Tibial nerve (tissue), 4 donors: ENCODE data around the gene CD180.

Experiments used
- EP300 ChIP-seq, 2 donors: sonication (generic); formaldehyde crosslinking; IDR thresholded peaks; one replicate each; pipeline ENCODE4 v1.6.1; 2017; ENCODE audit warnings: antibody characterized with exemption in 2 of 2, mild to moderate bottlenecking in 1 of 2
- POLR2A ChIP-seq, 2 donors: fragments of 450-650 bp; IDR thresholded peaks; one replicate each; pipeline ENCODE4 v1.6.1; 2017; ENCODE audit warnings: antibody characterized with exemption in 2 of 2, mild to moderate bottlenecking in 2 of 2, moderate library complexity in 2 of 2
- TF ChIP-seq, protein P1 (sequence below), 5 experiments: fragments of 200-600 bp in 3 of 5; fragments of 450-650 bp in 2 of 5; sonication (generic) in 3 of 5; IDR thresholded peaks; one replicate each; pipeline ENCODE4 v1.5.1; 2016 to 2019; ENCODE audit warnings: antibody characterized with exemption in 5 of 5, mild to moderate bottlenecking in 3 of 5, moderate library complexity in 2 of 5

DNA sequence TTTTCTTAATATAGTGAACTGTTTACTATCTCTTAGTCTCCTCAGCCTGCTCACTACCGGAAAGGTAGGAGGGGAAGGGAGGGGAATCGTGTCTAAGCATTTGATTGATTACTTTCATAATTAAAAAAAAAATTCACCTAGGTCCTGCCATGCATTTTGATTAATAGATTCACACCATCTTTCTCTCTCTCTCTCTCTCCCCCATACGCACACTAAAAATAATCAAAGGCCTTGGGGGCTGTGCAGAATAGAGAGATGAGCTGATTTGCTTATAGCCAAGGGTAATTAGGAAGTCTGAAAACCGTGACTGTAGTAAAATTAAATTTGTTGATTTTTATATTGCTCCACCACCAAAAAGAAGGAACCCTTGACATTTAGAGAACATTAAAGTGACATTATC is 49.6 kb downstream of the CD180 start:
- no peak for TF ChIP-seq POLR2A (IDR thresholded peaks at IDR 0.05)
- TF ChIP-seq, protein P1, sequence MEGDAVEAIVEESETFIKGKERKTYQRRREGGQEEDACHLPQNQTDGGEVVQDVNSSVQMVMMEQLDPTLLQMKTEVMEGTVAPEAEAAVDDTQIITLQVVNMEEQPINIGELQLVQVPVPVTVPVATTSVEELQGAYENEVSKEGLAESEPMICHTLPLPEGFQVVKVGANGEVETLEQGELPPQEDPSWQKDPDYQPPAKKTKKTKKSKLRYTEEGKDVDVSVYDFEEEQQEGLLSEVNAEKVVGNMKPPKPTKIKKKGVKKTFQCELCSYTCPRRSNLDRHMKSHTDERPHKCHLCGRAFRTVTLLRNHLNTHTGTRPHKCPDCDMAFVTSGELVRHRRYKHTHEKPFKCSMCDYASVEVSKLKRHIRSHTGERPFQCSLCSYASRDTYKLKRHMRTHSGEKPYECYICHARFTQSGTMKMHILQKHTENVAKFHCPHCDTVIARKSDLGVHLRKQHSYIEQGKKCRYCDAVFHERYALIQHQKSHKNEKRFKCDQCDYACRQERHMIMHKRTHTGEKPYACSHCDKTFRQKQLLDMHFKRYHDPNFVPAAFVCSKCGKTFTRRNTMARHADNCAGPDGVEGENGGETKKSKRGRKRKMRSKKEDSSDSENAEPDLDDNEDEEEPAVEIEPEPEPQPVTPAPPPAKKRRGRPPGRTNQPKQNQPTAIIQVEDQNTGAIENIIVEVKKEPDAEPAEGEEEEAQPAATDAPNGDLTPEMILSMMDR (IDR thresholded peaks at IDR 0.05): no peak
- TF ChIP-seq EP300 (IDR thresholded peaks at IDR 0.05): no peak
